GM13977 (cell line): ENCODE measurements around the gene GNAS-AS1.

ENCODE experiments used
- DNase-seq: peaks from one replicate; pipeline ENCODE4 v3.0.0; 2012; ENCODE audit warnings: low spot score
- CTCF ChIP-seq: IDR thresholded peaks from 2 replicates; pipeline ENCODE4 v1.5.1; 2012; ENCODE audit warnings: mild to moderate bottlenecking, control low read depth; ENCODE audit not compliant: insufficient read depth; ENCODE audit errors: extremely low read depth, missing control alignments
- in situ Hi-C: fragments of 300-500 bp; cut with MboI; formaldehyde crosslinking; loops from one replicate; pipeline ENCODE4 v1.12.0; 2022; ENCODE audit warnings: low sequenced_read_pairs, low pct_unique_long_range_greater_than_20kb, mixed read lengths, inconsistent platforms; ENCODE audit not compliant: unreplicated experiment

Gene GNAS-AS1

GRCh38 chr20:58784321-58785074 lies 66.2 kb downstream of the GNAS-AS1 start:
- no peak for TF ChIP-seq CTCF
- in situ Hi-C loops = no loop called here
- DNase-seq = no peak

GRCh38 chr20:58783511-58784011 lies 67.1 kb downstream of the GNAS-AS1 start:
- in situ Hi-C loops = no loop called here
- no peak for TF ChIP-seq CTCF
- no peak for DNase-seq

DNA sequence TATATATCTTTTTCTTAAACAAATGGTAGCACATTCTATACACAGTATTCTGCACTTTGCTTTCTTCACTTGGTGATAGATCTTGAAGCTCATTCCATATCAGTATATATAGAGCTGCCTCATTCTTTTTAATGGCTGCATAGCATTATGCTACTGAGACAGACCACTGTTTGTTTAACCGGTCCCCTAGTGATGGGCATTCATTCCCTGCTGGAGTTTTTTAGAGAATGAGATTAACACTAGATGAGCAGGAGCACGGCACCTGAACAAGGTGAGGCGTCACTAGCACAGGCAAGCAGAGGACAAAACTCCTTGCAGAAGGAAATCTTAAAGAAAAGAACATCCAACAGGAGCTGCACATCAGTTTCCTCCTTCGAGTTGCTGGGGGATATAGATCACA lies 69.6 kb downstream of the GNAS-AS1 start:
- in situ Hi-C loops = no loop called here
- DNase-seq = no peak
- TF ChIP-seq CTCF = no peak

GRCh38 chr20:58778760-58779159 lies 71.9 kb downstream of the GNAS-AS1 start:
- no peak for TF ChIP-seq CTCF
- in situ Hi-C loops = no loop called here
- DNase-seq = no peak

- TF ChIP-seq CTCF = no peak
- in situ Hi-C loops = no loop called here
- DNase-seq = no peak
These were observed 73.0 kb downstream of the GNAS-AS1 start for GRCh38 chr20:58777657-58778056.

DNA sequence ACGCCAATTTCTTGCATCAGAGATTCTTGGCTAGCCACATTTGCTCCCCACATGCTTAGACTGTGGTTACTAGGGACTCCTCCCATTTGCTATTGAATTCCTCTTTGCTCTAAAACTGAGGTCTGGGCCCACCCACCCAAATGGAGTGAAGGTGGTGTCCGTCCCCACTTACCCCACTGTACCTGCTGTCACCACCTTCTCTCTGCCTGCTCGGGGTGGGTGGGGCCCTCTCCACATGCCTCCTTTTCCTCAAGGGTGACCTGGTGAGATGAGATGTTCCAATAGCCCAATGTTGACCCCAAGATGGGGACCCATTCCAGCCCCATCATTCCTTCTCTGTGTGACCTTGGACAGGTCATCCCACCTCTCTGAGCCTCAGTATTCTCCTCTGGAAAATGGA lies 74.6 kb downstream of the GNAS-AS1 start:
- DNase-seq = no peak
- no peak for TF ChIP-seq CTCF
- in situ Hi-C loops = no loop called here
